Activated T-helper 9 cell treated with anti-CD3 and anti-CD28 coated beads, Interleukin-2, amount 50 U/mL, for 16 hours (primary cell): ENCODE results near the gene TSSC4.
A peak's percentile ranks its signal among the peaks of the same experiment; 100 is the strongest.

Experiments used
- DNase-seq: peaks from one replicate; pipeline ENCODE4 v3.0.0-alpha.2; 2020; ENCODE audit warnings: low read depth

Gene TSSC4

DNA sequence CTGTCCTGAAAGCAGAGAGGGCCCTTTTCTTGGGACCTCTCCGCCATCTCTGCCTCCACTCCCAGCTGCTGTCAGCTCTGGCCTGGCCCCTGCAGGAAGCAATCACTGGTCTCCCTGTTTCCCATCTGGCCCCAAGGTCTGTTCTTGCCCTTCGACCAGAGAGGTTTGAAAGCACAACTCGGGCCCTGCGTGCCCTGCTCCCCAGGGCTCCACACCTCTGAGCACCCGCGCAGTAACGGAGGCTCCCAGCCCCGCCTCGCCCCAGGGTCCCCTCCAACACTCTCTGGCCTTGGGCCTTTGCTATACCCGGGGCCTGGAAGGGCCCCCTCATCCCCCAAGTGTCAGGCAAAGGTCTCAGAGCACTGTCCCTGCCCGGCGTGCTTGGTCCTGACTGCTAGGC is 31.2 kb upstream of the TSSC4 start:
- DNase-seq = no peak

DNA sequence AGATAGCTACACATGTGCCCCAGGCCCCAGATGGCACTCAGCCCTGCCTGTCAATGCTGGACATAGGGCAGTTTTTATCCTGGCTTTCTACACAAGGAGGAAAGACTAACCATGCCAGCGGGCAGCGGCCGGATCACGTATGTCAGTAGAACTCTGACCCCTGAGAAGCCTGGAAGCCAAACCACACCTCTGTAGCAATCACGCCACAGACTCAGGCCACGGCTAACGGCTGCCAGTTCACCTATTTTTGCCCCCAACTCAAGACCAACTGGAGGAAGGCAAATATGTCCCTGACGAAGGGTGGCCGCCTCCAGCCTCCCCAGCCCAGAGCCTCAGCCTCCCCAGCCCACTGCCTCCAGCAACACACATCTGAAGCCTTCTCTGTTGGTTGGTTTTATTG is 30.7 kb upstream of the TSSC4 start:
- DNase-seq = no peak

DNA sequence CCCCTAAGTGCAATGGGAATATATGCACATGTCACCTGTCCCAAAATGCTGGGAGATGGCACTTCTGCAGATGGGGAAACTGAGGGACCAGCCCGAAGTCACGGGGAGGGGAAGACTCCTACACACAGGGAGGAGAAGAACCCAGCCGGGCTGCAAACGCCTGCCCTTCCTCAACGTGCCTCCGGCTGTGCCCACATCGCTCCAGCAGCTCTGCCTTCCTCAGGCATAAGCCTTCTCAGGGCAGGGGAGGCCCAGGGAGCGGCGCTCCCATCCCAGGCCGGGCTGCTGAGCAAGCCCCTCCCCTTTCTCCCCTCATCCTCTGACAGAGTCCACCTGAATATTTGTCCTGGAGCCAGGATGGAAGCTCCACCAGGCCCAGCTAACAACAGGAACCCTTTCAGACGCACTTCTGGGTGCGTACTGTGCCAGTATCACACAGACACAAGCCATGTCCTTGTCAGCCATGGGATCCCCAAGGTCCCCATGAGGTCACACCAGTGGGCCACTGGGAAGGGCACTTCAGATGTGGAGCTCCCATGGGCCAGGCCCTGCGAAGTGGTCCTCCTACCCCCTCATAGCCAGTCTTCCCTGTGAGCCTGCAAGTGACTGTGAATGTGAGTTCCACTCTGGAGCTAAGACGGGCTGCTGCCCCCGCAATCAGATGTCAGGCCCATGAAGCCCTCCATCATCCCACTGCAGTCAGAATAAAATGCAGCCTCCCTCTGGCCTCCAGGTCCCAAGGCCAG is 25.9 kb upstream of the TSSC4 start:
- DNase-seq = no peak

DNA sequence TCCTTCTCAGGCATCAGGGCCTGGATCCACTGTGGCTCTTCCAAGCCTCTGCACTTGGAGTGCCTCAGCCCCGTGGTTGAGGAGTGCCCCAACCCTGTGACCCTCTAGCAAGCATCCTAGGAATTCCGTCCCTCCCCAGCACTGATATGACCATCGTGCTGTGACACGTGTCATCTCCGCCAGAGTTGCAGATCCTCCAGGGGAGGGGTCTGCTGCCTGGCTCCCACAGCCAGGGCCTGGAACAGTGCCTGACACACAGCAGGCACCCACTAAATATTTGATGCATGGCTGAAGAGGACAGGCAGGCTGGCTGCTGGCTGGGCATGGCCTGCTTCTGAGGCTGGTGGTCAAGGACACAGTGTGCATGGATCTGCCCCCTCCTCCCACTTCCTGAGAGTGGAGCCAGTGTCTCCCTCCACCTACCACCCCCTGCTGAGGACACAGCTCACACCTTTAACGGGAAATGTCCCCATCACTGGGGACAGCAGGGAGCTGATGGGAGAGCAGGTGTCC is 25.2 kb upstream of the TSSC4 start:
- no peak for DNase-seq

DNA sequence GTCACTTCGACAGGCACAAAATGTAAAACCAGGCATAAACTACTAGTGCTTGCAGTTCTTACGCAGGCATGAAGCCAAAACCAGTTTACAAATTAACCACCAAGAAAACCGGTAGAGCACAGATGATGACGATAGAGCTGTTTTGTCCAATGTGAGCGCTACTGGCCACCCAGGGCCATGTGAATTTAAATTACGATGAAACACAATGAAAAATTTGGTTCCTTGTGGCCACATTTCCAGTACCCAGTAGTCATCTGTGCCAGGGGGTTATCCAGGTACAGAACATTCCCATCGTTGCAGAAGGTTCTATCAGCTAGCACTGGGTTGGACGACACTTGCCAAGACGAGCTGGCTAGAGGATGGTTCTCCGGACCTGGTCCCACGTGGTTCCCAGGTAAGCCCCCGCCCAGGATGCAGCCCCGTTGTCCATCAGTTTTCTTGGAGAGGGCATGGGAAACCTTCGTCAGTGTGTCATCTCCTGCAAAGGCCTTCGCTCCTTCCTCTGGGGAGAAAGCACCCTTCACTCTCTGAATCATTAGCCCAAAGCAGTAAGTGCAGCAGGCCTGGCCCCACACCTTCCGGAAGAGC is 24.5 kb upstream of the TSSC4 start:
- DNase-seq = no peak

DNA sequence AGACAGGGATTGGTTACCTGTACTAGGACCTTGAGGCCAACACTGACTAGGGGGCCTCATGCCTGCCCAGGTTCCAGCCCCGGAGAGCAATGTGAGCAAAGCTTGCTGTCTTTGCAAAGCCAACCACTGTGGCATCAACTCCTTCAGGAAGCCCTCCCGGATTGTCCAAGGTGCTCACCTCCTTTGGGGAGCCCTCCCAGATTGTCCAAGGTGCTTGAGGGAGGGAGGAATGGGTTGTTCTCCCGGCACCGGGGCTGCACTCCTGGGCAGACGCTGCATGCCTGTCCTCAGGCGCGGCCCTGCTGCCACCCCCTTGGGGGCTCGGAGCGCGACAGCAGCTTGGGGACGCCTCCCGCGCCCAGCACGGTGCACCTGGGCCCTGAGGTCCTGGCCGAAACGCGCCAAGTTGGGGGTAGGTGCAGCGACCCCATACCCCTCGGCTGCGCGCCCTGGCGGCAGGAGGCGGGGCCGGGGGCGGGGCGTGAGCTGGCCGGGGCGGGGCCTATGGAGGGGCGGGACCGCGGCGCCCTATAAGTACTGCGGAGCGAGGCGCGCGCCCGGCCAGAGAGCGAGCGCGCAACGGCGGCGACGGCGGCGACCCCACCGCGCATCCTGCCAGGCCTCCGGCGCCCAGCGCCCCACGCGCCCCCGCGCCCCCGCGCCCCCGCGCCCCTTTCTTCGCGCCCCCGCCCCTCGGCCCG is 23.6 kb upstream of the TSSC4 start, which contains the start of gene CD81:
CD81 (plus strand) TSS at position 560 of the 701 bp plus-strand sequence. CDS start 240 bp downstream, outside the sequence.
- DNase-seq = peak; percentile 53

DNA sequence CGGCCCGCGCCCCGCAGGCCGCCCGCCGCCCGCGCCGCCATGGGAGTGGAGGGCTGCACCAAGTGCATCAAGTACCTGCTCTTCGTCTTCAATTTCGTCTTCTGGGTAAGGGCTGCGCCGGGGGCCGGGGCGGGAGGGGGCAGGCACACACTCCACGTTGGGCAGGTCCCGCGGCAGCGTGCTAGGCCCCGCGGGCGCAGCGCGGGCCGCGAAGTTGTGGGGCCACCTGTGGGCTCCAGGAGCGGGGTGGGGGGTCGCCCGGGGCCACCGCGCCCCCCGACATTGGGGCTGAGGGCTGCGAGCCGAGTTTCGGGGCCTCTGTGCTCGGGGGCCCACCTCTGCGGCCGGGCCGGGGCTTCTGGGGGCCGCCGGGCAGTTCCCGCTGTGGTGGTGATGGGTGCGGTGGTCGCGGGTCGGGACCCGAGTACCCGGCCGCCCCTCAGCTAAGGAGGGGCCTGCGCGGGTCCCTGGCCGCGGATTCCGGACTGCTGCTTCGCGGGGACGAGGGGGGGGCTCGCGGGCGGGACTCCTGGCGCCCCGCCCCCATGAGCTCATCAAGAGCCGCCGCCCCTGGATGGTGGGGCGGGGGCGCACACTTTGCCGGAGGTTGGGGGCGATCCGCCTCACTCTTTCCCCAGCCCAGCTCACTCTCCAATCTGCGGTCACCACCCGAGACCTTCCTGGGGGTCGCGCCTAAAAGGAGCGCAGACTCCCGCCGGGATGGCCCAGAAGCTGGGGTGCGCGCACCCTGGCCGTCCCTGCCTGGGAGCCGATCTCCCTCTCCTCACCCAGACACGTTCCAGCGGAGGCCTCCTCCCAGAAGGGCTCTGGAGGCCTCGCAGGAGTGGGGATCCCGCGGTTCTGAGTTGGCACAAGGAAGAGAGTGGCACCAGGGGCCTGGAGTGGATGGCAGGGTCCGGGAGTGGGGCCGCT is 22.8 kb upstream of the TSSC4 start:
- peak; percentile 47 for DNase-seq

DNA sequence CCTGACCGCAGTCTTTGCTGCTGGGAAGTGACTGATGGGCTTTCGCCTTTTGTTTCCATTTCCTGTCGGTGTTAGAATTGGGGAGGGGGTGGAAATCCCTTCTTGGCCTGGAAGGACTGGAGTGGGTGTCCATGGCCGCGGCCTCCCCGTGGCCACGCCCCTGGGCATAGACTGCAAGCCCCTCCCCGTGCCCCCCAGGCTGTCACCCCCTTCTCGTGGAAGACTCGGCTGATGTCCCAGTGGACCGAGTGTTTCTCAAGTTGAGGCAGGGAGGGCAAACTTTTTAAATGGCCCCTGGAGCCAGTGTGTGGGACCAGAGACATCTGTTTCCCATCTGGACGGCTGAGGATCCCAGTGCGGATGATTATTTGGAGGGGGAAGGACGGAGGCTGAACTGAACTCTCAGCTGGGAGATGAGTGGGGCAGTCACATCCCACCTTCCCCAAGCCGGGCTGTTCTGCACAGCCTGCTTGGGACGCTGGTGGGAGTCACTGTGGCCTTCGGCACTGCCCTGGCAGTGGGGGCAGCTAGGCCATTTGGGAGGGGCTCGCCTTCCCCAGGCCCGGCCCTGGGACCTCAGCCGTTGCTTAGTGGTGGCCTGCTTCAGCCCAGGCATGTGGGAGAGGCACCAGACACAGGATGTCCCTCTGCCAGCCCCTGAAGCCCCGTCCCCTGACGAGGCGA is 21.9 kb upstream of the TSSC4 start:
- no peak for DNase-seq

DNA sequence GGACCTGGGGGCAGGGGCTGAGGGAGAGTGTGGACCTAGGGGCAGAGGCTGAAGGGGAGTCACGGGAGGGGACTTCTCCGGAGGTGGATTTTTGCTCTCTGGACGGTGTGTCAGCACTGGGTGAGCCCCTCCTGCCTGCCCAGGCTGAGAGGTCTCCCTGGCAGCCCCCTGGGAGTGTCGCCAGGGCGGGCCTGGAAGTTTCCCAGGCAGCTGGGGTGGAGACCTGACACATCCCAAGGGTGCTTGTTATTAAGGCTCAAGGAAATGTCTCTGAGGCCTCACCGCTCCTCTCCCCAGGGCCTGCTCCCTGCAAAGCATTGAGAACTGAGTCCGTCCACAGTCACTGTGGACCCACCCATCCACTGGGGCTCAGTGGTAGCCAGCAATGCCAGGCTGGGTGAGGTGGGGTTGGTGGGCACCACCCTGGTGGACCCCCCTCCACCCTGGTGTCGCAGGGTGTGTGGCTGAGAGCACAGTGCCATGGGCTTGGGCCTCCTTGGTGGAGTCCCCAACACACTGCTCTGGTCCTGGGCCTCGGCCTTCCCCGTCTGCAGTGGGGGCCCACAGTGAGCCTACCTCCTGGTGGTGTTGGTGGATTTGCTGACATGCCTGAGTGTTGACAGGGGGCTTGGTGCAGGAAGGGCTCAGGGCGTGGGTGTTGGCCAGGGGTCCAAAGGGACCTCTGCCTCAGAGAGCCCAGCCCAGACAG is 20.9 kb upstream of the TSSC4 start:
- DNase-seq = no peak

DNA sequence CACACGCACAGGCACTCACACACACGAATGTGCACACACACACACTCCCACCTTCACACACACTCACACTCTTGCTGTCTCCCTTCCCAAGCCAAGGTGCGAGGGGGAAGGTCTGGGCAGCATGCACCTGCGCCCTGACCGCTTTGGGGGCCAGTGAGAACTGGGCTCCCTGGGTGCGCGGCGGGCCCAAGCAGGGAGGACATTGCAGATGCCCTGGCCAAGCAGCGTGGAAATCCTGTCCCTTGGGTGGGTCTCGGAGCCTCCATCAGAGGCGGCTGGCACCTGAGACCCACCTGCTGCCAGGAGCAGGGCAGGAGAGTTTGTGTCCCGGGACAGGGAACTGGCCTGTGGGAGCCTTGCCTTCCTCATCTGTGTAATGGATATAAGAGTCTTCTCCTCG is 20.2 kb upstream of the TSSC4 start:
- no peak for DNase-seq

DNA sequence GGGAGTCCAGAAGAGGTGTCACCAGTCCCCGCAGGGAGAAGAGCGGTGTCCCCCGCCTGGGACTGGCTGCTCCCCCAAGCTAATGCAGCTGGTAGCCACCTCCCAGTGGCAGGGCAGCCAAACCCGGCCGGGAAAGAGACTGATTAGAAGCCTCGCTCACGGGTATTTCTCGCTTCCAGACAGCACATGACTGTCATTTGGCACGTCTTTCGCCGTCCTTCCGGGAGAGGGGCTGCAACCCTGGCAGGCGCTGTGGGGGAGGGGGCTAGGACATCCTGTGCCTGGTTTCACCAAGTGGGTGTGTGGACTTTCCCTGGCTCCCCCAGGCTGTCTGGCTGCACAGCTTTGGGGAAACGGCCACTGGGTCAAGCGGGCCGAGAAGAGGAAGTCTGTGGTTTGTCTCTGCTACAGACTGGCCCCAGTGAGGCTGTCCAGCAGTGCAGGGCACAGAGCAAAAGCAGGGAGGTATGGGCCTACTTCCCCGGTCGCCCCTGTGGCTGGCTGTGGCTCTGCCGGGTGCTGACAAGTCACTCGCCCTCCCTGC is 19.7 kb upstream of the TSSC4 start:
- no peak for DNase-seq

DNA sequence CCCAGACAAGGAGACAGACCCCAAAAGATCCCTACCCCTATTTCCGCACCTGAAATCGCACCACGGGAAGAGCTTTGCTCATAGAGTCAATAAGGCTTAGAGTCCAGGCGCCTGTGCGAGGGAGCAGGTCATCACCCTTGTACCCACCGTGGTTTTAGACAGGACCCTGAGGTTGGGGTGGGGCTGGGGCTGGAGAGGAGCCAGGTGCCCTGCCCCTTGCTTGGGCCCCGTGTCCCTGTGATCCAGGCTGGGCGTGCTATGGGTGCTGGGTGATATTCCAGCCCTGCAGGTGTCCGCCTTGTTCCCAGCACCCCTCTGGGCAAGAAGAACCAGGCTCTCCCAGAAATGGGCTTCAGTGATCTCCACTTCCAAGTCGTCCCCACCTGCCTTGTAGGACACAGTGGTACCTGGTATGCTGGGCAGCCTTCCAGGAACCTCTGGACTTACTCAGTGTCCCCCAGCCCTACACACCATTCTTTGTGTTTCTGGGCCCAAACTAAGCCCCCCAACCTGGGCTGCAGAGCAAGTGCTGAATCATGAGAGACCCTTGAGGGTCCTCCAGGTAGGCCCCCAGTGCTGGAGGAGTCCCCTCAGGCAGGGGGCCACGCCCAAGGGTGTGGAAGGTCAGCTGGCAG is 18.9 kb upstream of the TSSC4 start:
- no peak for DNase-seq

DNA sequence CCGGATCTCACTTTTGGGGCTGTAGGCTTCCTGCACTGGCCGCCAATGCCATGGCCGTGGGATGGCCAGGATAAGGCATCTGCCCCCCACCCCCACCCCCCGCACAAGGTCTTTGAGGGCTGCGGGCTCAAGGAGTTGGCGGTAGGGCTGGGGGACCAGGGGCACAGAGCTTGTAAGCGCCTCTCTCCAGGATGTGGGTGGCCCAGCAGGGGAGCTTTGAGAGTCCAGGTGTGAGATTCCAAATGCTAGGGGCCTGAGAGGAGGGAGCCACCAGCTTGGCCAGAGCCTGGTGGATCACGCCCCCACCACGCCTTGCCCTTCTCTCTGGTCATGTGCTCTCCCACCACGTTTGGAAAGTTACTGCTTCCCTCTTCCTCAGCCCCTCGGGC is 18.4 kb upstream of the TSSC4 start:
- no peak for DNase-seq

DNA sequence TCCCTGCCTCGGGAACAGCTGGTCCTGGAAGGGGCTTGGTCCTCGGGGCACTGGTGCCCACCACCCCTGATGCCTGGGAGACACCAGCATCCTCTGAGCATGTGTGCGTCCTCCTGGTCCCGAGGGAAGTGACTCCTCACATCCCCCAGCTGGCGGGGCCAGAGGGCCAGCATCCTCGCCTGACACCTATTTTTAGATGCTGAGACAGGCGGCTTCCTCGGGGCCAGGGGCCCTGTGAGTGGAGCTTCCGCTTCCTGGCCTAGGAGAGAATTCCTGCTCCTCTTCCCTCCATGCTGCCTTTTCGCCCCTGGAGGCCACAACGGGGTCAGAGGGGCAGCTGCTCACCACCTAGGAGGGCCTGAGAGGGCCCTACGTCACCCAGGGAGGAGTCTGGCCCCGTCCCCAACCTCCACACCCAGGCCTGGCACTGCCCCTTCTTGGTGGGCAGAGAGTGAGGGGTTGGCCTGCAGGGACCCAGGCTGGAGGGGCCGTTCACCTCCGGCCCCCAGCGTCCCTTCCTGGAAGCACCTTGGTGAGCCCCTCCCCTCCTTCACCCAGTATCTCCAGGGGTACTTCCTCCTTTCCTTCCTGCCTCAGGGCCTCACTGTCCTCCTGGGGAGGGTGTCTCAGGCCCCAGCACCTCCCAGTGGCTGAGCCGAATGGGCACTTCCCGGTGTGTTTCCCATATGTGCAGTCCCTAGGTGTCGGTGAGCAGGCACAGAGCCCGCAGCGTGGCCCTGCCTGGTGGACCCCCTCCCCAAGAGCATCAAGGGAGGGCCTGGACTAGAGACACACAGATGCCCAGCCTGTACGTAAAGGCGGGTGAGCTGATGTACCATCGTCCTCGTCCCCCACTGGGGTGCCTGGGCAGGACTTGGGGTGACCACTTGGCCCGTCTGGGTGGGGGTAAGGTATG is 17.4 kb upstream of the TSSC4 start:
- DNase-seq = no peak

DNA sequence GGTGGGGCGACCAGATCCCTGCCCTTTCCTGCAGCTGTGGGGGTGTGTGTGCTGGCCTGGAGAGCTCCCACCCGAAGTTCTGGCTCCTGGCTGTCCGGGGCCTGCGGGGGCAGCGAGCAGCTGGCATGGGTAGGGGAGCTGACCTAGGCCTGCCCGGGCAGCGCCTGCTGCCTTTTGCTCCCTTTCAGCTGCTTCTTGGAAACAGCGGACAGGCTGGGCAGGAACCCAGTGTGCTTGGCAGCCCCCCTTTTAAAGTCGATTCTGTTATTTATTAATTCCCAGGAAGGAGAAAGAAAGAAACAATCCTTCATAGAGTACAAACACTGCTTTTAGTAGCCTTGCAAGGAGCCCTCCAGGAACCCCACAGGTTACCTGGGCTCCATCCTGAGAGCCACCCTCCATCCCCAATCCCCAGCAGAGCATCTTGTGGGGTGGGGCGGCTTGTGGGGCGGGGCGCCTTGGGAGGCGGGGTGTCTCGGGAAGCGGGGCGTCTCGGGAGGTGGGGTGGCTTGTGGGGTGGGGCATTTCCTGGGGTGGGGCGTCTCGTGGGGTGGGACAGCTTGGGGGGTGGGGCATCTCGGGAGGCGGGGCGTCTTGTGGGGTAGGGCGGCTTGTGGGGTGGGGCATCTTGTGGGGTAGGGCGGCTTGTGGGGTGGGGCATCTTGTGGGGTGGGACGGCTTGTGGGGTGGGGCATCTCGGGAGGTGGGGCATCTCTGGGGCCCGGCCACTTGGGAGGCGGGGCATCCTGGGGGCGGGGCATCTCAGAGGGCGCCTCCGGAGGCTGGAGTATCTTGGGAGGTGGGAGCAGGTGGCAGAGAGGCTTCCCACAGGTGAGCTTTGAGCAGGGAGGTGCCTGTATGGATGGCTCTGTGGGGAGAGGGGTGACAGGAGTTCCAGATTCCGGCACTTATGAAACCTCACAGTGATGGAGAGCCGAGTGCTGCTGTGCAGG is 16.4 kb upstream of the TSSC4 start:
- DNase-seq = no peak

DNA sequence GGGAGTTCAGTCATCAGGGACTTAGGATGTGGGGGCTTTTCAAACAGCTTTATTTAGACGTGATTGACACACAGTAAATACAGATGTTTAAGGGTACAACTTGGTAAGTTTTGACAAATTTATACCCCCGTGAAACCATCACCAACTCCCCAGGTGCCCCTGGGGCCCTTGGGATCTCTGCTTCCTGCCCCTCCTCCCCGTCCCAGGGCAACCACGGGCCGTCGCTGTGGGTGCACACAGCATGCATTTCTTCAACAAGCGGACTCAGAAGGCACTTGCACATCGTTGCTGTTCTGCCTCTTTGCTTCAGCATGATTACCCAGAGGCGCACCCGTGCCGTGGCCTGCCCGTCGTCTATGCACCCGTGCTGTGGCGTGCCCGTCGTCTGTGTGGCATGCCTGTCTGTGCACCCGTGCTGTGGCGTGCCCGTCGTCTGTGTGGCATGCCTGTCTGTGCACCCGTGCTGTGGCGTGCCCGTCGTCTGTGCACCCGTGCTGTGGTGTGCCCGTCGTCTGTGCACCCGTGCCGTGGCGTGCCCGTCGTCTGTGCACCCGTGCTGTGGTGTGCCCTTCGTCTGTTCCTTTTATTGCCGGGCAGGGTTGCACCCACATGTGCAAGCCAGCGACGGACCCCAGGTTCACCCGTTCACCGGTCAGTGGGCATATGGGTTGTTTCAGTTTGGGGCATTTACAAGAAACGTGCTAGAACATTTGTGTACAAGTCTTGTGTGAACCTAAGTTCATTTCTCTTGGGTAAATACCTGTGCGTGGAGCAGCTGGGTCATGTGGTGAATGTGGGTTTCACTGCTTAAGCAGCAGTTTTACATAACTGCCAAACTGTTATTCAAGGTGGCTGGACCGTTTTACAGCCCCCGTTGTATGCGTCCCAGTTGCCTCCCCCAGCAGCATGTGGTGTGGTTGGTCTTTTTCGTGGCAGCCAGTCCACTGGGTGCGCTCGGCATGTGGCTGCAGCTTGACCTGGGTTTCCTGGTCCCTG is 15.1 kb upstream of the TSSC4 start:
- DNase-seq = no peak
